Spleen (tissue), 11 donors: ENCODE measurements around the gene SLC17A5. TPM values are rescaled to one million over a fixed set of nuclear protein-coding genes. Genes with fewer than 3 reads are reported as not detected.
"Not testable (repeated sequence)": the region's sequence is repeated elsewhere in the genome, so short reads cannot be mapped to it uniquely, and the experiment has no call there.

Source experiments
- DNase-seq: peaks from one replicate; pipeline ENCODE4 v3.0.0-alpha.2; 2020
- H3K27ac ChIP-seq, 8 donors: fragments of 200-600 bp; sonication (generic) in 7 of 8; 1 replicate in 4 of 8; 2 replicates in 4 of 8; pipeline versions ENCODE4 v1.5.0 to v1.8.0; 2016 to 2021; ENCODE audit warnings: inconsistent platforms in 4 of 8, mild to moderate bottlenecking in 4 of 8, moderate library complexity in 1 of 8
- H3K27me3 ChIP-seq, 7 donors: fragments of 200-600 bp; sonication (generic) in 6 of 7; replicated peaks in 1 of 7; 1 replicate in 4 of 7; 2 replicates in 3 of 7; pipeline versions ENCODE4 v1.5.0 to v1.8.0; 2016 to 2021; ENCODE audit warnings: inconsistent platforms in 3 of 7, mild to moderate bottlenecking in 1 of 7
- H3K36me3 ChIP-seq, 6 donors: fragments of 200-600 bp; sonication (generic) in 5 of 6; 1 replicate in 4 of 6; 2 replicates in 2 of 6; pipeline versions ENCODE4 v1.5.0 to v1.8.0; 2016 to 2021; ENCODE audit warnings: inconsistent platforms in 2 of 6
- H3K4me1 ChIP-seq, 6 donors: fragments of 200-600 bp; sonication (generic) in 5 of 6; 1 replicate in 3 of 6; 2 replicates in 3 of 6; pipeline versions ENCODE4 v1.5.0 to v1.8.0; 2016 to 2021; ENCODE audit warnings: inconsistent platforms in 3 of 6
- H3K4me3 ChIP-seq, 8 donors: fragments of 200-600 bp; sonication (generic) in 7 of 8; 1 replicate in 4 of 8; 2 replicates in 4 of 8; pipeline versions ENCODE4 v1.5.0 to v1.8.0; 2016 to 2021; ENCODE audit warnings: inconsistent platforms in 4 of 8, mild to moderate bottlenecking in 4 of 8, moderate library complexity in 2 of 8
- H3K9me3 ChIP-seq, 8 donors: fragments of 200-600 bp; sonication (generic) in 7 of 8; 1 replicate in 4 of 8; 2 replicates in 4 of 8; pipeline versions ENCODE4 v1.5.0 to v1.8.0; 2016 to 2021; ENCODE audit warnings: inconsistent platforms in 4 of 8
- POLR2A ChIP-seq, 3 donors: fragments of 450-650 bp; IDR thresholded peaks; one replicate each; pipeline ENCODE4 v1.5.1; 2017; ENCODE audit warnings: antibody characterized with exemption in 3 of 3, mild to moderate bottlenecking in 1 of 3
- POLR2AphosphoS5 ChIP-seq, 3 donors: sonication (generic); formaldehyde crosslinking; IDR thresholded peaks; one replicate each; pipeline ENCODE4 v1.5.1; 2017; ENCODE audit warnings: antibody characterized with exemption in 3 of 3
- WGBS, 5 donors: extraction: QIAGEN DNeasy Blood & Tissue Kit in 3 of 5; methylation state at CpG; one replicate each; pipeline versions ENCODE4 v1.1.5 to v1.1.7; 2013 to 2018; 5-methylcytosine and 5-hydroxymethylcytosine counted together
- intact Hi-C: fragments of 100-400 bp; cut with DNase I; formaldehyde crosslinking; loops from one replicate; pipeline ENCODE4 v1.15.0; 2023; ENCODE audit warnings: low total_unique reads
- polyA plus RNA-seq, 3 donors: library from polyadenylated mRNA; stranded (reverse); fragments of 200-250 nt; gene quantifications; one replicate each; pipeline ENCODE4 v1.2.1, GENCODE V29; 2013
- total RNA-seq, 7 donors: library from RNA; depleted of rRNA in 3 of 7; stranded (reverse); fragments of >200 nt in 3 of 7; fragmentation: NEBNext Ultra II Directional in 4 of 7; extraction: Animal tissue kit (Norgen Biotek cat#: 25700) in 4 of 7; gene quantifications; one replicate each; pipeline versions ENCODE4 v1.1.0 to v1.2.1, GENCODE V29; 2016 to 2021
- TF ChIP-seq, protein P1 (sequence below), 11 experiments: fragments of 200-600 bp in 7 of 11; fragments of 450-650 bp in 4 of 11; sonication (generic) in 4 of 11; IDR thresholded peaks in 8 of 11; conservative IDR thresholded peaks in 3 of 11; 1 replicate in 7 of 11; 2 replicates in 4 of 11; pipeline versions ENCODE4 v1.4.0 to v1.8.0; 2016 to 2021; ENCODE audit warnings: antibody characterized with exemption in 11 of 11, inconsistent platforms in 4 of 11, mild to moderate bottlenecking in 1 of 11
- donor health status: healthy with polysubstance abuse.
- donor health status: DM: no; HTN: no; CAD: no; lungs with moderate emphysema.
- donor health status: DM: no; HTN: no; CAD: no.
- donor health status: Bipolar disorder and iron deficiency.
- donor health status: healthy.
- donor health status: DM: no; HTN: no; CAD: no.
- donor health status: DM: yes; HTN: yes; CAD: no.

SLC17A5 gene
- total and polyA plus RNA-seq, 10 donors, result 1.1 to 22.8 (median 11.9) TPM

DNA sequence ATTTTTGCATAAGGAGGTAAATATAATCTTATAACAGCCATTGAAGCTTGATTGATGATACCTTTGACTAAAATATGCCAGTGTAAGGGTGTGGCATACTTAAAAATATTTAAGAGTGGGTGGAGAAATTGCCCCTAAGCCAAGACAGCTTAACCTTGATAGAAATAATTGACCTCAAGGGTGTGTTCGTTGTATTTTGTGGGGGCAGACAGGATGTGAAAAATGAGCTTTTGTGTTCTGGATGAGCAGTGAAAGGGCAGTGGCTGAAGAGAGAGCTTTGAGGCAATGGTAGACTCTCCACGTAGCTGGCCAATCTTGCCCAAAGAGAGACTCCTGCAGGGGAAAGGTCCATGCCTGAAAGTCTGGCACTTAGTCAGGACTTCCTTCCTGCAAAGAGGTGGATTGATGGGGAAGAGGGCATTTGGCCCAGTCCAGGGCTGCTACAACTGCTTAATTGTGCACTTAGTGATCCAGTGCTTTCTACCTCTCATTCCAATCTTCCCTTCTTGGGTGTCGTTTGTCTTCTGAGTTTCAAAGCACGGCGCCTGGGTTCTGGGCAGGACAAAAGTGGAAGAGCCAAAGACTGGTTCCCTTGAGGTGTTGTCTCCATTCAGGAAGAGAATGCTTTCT is 26.6 kb upstream of the SLC17A5 start:
- Histone ChIP-seq H3K27me3 (no peaks in the 10 kb centered on the region), H3K4me1 (peaks cover 0 to 2% (median 0%) of the 10 kb centered on the region in 6 donors), H3K4me3 (no peak overlapping the region), H3K36me3 (no peaks in the 10 kb centered on the region), H3K27ac (no peak overlapping the region), H3K9me3 (peaks cover 0 to 20% (median 14%) of the 10 kb centered on the region in 8 donors)
- WGBS, 5 donors, result 58 to 74% (median 70%) methylated on average over 5 of the region's 5 CpGs
- TF ChIP-seq POLR2A (IDR thresholded peaks at IDR 0.05) (no peak), POLR2AphosphoS5 (IDR thresholded peaks at IDR 0.05) (no peak)
- TF ChIP-seq, protein P1, sequence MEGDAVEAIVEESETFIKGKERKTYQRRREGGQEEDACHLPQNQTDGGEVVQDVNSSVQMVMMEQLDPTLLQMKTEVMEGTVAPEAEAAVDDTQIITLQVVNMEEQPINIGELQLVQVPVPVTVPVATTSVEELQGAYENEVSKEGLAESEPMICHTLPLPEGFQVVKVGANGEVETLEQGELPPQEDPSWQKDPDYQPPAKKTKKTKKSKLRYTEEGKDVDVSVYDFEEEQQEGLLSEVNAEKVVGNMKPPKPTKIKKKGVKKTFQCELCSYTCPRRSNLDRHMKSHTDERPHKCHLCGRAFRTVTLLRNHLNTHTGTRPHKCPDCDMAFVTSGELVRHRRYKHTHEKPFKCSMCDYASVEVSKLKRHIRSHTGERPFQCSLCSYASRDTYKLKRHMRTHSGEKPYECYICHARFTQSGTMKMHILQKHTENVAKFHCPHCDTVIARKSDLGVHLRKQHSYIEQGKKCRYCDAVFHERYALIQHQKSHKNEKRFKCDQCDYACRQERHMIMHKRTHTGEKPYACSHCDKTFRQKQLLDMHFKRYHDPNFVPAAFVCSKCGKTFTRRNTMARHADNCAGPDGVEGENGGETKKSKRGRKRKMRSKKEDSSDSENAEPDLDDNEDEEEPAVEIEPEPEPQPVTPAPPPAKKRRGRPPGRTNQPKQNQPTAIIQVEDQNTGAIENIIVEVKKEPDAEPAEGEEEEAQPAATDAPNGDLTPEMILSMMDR (IDR thresholded peaks at IDR 0.05 in 8 of 11, conservative IDR thresholded peaks at IDR 0.05 in 3 of 11), result no peak
- DNase-seq, result no peak
- intact Hi-C loops, result no loop called here

DNA sequence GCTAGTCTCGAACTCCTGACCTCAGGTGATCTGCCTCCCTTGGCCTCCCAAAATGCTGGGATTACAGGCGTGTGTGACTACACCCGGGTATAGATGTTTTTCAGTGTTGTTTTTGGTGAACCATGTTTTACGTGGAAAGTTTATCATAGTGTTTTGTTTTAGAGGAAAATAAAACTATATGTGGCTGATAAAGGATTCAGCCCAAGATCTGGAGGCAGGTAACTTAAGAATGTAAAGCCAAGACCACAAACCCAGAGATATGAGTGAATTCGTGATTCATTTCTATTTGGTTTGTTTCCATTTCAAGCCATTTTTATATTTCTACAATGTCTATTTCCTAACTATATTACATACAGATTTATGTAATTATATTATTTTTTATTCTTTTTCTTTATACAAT is 26.1 kb upstream of the SLC17A5 start:
- intact Hi-C loops, result loop anchor here (5.0 kb wide), 1 partner anchor 52 kb away; no protein-coding TSS in a partner anchor
- H3K27me3 ChIP-seq, H3K4me1 ChIP-seq, H3K36me3 ChIP-seq, H3K4me3 ChIP-seq, H3K27ac ChIP-seq, DNase-seq: not testable (repeated sequence)
- 85 to 93% (median 92%) methylated on average over 5 of the region's 5 CpGs for WGBS, 5 donors
- H3K9me3 ChIP-seq, result peaks cover 0 to 20% (median 14%) of the 10 kb centered on the region in 8 donors

DNA sequence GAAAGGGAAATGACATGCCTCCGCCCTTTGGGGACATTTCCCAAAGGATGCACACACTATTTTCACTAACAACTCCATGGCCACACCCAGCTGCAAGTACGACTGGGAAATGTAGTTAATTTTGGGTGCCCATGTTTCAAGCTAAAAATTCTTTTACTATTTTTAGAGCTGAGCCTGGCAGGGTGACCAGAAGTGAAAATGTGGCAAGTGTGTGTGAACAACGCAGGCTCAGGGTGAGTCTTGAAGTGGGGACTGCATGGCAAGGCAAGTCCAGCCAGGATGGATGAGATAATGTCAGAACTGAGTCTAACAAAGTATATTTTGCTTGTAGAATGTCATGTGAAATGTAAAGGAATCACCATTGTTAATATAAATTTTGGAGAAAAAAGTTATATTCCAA is 25.2 kb upstream of the SLC17A5 start:
- no peak for DNase-seq
- Histone ChIP-seq H3K4me3 (no peak overlapping the region), H3K4me1 (peaks cover 0 to 4% (median 0%) of the 10 kb centered on the region in 6 donors), H3K27me3 (no peaks in the 10 kb centered on the region), H3K27ac (no peak overlapping the region), H3K9me3 (peaks cover 0 to 17% (median 14%) of the 10 kb centered on the region in 8 donors), H3K36me3 (no peaks in the 10 kb centered on the region)
- WGBS, 5 donors, result 51 to 76% (median 63%) methylated on average over 3 of the region's 3 CpGs
- intact Hi-C loops, result loop anchor here (5.0 kb wide), 1 partner anchor 53 kb away; no protein-coding TSS in a partner anchor
- TF ChIP-seq POLR2A (IDR thresholded peaks at IDR 0.05) (no peak), POLR2AphosphoS5 (IDR thresholded peaks at IDR 0.05) (no peak)
- TF ChIP-seq, protein P1 (IDR thresholded peaks at IDR 0.05 in 8 of 11, conservative IDR thresholded peaks at IDR 0.05 in 3 of 11), result no peak

DNA sequence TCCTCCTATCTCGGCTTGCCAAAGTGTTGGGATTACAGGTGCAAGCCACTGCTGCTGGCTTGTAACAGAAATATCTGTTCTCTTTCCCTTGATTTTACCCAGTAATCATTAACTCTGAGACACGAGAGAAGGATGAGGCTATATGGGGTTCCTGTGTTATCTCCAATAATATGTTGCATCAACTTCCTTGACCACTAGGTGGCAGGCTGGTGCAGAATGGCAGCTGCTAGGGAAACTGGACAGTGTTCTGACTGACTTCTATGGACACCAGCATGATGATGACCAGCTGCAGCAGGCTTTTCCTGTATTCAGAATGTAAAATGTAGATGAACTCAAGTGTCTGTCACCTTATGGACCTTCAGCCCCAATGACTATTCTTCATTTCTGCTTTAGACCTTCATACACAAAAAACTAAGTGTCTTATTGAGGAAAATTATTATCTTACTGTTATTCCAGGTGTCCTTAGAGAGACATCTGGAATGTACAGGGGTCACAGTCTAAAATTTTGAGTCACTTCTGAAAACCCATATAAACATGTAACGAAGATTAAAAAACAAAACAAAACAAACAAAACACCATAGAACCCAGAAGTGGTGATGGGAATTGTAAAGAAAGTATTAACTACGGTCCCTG is 21.8 kb upstream of the SLC17A5 start:
- Histone ChIP-seq H3K9me3 (no peaks in the 10 kb centered on the region), H3K27me3 (peaks cover 0 to 13% (median 0%) of the 10 kb centered on the region in 7 donors), H3K36me3 (no peaks in the 10 kb centered on the region), H3K4me3 (no peak overlapping the region), H3K27ac (no peak overlapping the region), H3K4me1 (peaks cover 0 to 7% (median 0%) of the 10 kb centered on the region in 6 donors)
- peak; percentile 85 for DNase-seq
- 52 to 66% (median 58%) methylated on average over 4 of the region's 4 CpGs for WGBS, 5 donors
- intact Hi-C loops, result loop anchor here (5.0 kb wide), 1 partner anchor 57 kb away; no protein-coding TSS in a partner anchor
- TF ChIP-seq POLR2A (IDR thresholded peaks at IDR 0.05), result no peak
- TF ChIP-seq, protein P1 (IDR thresholded peaks at IDR 0.05 in 8 of 11, conservative IDR thresholded peaks at IDR 0.05 in 3 of 11), result peak in 10 of 11 experiments; percentile 57 to 84 (median 76)
